Measurements from ENCODE around the gene SHC4. TPM values are rescaled to one million over a fixed set of nuclear protein-coding genes. Genes with fewer than 3 reads are reported as not detected.

The SHC4 gene
- total RNA-seq, 1 experiment from 2014 or later = 0.63 TPM

DNA sequence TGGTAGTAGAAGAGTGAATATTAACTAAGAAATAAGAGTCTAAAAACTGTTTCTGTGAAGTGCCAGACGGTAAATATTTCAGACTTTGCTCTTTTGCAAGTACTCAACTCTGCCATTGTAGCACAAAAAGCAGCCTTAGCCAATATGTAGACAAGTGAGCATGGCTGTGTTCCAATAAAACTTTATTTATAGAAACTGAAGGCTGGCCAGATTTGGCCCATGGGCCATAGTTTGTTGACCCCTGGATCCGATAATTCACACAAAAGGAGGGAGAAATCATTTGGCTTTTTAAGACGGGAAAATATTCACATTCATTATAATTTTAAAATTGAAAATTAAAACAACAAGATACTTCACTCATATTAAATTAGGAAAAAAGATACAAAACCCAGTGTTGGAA lies 70.4 kb downstream of the SHC4 start (continued):
- TF ChIP-seq, protein P1, sequence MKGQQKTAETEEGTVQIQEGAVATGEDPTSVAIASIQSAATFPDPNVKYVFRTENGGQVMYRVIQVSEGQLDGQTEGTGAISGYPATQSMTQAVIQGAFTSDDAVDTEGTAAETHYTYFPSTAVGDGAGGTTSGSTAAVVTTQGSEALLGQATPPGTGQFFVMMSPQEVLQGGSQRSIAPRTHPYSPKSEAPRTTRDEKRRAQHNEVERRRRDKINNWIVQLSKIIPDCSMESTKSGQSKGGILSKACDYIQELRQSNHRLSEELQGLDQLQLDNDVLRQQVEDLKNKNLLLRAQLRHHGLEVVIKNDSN (CRISPR knock-in tag; IDR thresholded peaks at IDR 0.05) = no peak
- no peak for TF ChIP-seq TCF7 (CRISPR knock-in tag; IDR thresholded peaks at IDR 0.05; ENCODE audit: low read depth)
- TF ChIP-seq GTF2I (CRISPR knock-in tag; conservative IDR thresholded peaks at IDR 0.05) = no peak
- TF ChIP-seq TP53 (CRISPR knock-in tag; IDR thresholded peaks at IDR 0.05) = no peak
- no peak for TF ChIP-seq JUN (CRISPR knock-in tag; IDR thresholded peaks at IDR 0.05)
- TF ChIP-seq ZNF396 (CRISPR knock-in tag; IDR thresholded peaks at IDR 0.05; ENCODE audit: borderline replicate concordance) = no peak
- no peak for TF ChIP-seq MYBL2 (CRISPR knock-in tag; IDR thresholded peaks at IDR 0.05)
- no peak for TF ChIP-seq OVOL2 (CRISPR knock-in tag; IDR thresholded peaks at IDR 0.05; ENCODE audit: borderline replicate concordance)
- TF ChIP-seq ZNF232 (CRISPR knock-in tag; IDR thresholded peaks at IDR 0.05) = no peak
- TF ChIP-seq, protein P2, sequence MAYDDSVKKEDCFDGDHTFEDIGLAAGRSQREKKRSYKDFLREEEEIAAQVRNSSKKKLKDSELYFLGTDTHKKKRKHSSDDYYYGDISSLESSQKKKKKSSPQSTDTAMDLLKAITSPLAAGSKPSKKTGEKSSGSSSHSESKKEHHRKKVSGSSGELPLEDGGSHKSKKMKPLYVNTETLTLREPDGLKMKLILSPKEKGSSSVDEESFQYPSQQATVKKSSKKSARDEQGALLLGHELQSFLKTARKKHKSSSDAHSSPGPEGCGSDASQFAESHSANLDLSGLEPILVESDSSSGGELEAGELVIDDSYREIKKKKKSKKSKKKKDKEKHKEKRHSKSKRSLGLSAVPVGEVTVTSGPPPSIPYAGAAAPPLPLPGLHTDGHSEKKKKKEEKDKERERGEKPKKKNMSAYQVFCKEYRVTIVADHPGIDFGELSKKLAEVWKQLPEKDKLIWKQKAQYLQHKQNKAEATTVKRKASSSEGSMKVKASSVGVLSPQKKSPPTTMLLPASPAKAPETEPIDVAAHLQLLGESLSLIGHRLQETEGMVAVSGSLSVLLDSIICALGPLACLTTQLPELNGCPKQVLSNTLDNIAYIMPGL (CRISPR knock-in tag; IDR thresholded peaks at IDR 0.05) = no peak

DNA sequence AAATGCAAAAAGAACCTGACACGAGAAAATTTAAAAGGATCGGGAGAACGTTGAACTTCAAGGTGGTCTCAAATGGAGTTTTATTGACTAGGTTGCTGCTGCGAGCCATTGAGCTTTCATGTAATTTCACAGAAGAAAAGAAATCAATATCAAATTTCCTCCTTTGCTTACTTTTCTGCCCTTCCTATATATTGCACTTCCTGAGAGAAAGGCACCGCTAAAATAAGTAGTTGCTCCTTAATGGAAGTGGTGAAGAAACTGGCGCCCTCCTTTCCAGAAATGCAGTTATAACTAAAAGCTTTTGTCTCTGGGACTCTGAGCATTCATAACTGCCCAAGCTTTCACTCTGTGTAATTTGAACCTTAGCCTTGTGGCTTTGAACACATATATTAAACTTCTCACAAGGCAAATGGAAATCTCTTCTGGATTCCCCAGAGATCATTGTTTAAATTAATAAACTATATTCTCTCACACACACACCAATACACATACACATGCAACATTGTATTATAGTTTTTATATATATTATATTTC lies 72.4 kb downstream of the SHC4 start:
- CTCF ChIA-PET = interaction anchor here (3.2 kb wide), 1 partner anchor 84 kb away, joined by 19 read pairs; no protein-coding TSS in a partner anchor
- no peak for DNase-seq (ENCODE audit: low spot score)
- POLR2A ChIA-PET = no interaction called here
- no peaks in the 10 kb centered on the region for H3K9me3 Mint-ChIP-seq
- no peak for ATAC-seq
- TF ChIP-seq, protein P3, sequence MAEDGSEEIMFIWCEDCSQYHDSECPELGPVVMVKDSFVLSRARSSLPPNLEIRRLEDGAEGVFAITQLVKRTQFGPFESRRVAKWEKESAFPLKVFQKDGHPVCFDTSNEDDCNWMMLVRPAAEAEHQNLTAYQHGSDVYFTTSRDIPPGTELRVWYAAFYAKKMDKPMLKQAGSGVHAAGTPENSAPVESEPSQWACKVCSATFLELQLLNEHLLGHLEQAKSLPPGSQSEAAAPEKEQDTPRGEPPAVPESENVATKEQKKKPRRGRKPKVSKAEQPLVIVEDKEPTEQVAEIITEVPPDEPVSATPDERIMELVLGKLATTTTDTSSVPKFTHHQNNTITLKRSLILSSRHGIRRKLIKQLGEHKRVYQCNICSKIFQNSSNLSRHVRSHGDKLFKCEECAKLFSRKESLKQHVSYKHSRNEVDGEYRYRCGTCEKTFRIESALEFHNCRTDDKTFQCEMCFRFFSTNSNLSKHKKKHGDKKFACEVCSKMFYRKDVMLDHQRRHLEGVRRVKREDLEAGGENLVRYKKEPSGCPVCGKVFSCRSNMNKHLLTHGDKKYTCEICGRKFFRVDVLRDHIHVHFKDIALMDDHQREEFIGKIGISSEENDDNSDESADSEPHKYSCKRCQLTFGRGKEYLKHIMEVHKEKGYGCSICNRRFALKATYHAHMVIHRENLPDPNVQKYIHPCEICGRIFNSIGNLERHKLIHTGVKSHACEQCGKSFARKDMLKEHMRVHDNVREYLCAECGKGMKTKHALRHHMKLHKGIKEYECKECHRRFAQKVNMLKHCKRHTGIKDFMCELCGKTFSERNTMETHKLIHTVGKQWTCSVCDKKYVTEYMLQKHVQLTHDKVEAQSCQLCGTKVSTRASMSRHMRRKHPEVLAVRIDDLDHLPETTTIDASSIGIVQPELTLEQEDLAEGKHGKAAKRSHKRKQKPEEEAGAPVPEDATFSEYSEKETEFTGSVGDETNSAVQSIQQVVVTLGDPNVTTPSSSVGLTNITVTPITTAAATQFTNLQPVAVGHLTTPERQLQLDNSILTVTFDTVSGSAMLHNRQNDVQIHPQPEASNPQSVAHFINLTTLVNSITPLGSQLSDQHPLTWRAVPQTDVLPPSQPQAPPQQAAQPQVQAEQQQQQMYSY (CRISPR knock-in tag; IDR thresholded peaks at IDR 0.05) = no peak
- TF ChIP-seq RELA (CRISPR knock-in tag; IDR thresholded peaks at IDR 0.05; ENCODE audit: borderline replicate concordance) (no peak), ATF1 (CRISPR knock-in tag; IDR thresholded peaks at IDR 0.05) (no peak), ZNF416 (CRISPR knock-in tag; IDR thresholded peaks at IDR 0.05) (no peak), RORB (CRISPR knock-in tag; IDR thresholded peaks at IDR 0.05) (no peak), MXD4 (CRISPR knock-in tag; IDR thresholded peaks at IDR 0.05; ENCODE audit: borderline replicate concordance) (no peak), JAZF1 (CRISPR knock-in tag; IDR thresholded peaks at IDR 0.05) (no peak), TEAD1 (CRISPR knock-in tag; IDR thresholded peaks at IDR 0.05) (no peak)
- TF ChIP-seq, protein P4, sequence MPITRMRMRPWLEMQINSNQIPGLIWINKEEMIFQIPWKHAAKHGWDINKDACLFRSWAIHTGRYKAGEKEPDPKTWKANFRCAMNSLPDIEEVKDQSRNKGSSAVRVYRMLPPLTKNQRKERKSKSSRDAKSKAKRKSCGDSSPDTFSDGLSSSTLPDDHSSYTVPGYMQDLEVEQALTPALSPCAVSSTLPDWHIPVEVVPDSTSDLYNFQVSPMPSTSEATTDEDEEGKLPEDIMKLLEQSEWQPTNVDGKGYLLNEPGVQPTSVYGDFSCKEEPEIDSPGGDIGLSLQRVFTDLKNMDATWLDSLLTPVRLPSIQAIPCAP (CRISPR knock-in tag; IDR thresholded peaks at IDR 0.05) = no peak
- TF ChIP-seq, protein P1 (CRISPR knock-in tag; IDR thresholded peaks at IDR 0.05) = no peak
- TF ChIP-seq, protein P5, sequence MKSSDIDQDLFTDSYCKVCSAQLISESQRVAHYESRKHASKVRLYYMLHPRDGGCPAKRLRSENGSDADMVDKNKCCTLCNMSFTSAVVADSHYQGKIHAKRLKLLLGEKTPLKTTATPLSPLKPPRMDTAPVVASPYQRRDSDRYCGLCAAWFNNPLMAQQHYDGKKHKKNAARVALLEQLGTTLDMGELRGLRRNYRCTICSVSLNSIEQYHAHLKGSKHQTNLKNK (CRISPR knock-in tag; IDR thresholded peaks at IDR 0.05) = no peak
- TF ChIP-seq, protein P6, sequence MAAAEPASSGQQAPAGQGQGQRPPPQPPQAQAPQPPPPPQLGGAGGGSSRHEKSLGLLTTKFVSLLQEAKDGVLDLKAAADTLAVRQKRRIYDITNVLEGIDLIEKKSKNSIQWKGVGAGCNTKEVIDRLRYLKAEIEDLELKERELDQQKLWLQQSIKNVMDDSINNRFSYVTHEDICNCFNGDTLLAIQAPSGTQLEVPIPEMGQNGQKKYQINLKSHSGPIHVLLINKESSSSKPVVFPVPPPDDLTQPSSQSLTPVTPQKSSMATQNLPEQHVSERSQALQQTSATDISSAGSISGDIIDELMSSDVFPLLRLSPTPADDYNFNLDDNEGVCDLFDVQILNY (CRISPR knock-in tag; IDR thresholded peaks at IDR 0.05) = no peak
- TF ChIP-seq, protein P7, sequence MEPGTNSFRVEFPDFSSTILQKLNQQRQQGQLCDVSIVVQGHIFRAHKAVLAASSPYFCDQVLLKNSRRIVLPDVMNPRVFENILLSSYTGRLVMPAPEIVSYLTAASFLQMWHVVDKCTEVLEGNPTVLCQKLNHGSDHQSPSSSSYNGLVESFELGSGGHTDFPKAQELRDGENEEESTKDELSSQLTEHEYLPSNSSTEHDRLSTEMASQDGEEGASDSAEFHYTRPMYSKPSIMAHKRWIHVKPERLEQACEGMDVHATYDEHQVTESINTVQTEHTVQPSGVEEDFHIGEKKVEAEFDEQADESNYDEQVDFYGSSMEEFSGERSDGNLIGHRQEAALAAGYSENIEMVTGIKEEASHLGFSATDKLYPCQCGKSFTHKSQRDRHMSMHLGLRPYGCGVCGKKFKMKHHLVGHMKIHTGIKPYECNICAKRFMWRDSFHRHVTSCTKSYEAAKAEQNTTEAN (CRISPR knock-in tag; IDR thresholded peaks at IDR 0.05) = no peak
- TF ChIP-seq, protein P8, sequence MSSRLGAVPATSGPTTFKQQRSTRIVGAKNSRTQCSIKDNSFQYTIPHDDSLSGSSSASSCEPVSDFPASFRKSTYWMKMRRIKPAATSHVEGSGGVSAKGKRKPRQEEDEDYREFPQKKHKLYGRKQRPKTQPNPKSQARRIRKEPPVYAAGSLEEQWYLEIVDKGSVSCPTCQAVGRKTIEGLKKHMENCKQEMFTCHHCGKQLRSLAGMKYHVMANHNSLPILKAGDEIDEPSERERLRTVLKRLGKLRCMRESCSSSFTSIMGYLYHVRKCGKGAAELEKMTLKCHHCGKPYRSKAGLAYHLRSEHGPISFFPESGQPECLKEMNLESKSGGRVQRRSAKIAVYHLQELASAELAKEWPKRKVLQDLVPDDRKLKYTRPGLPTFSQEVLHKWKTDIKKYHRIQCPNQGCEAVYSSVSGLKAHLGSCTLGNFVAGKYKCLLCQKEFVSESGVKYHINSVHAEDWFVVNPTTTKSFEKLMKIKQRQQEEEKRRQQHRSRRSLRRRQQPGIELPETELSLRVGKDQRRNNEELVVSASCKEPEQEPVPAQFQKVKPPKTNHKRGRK (CRISPR knock-in tag; IDR thresholded peaks at IDR 0.05; ENCODE audit: borderline replicate concordance) = no peak
- no peaks in the 10 kb centered on the region for H3K27me3 Mint-ChIP-seq (ENCODE audit: low read depth)
- H3K27ac Mint-ChIP-seq = no peak overlapping the region
- H3K36me3 Mint-ChIP-seq = no peaks in the 10 kb centered on the region
- no peaks in the 10 kb centered on the region for H3K4me1 Mint-ChIP-seq
- H3K4me3 Mint-ChIP-seq = no peak overlapping the region
